KMS-11 (cell line): ENCODE data around the gene STX16.

Source experiments
- H2AFZ ChIP-seq: fragments of 200-600 bp; sonication (generic); 2 replicates; pipeline ENCODE4 v1.6.1; 2016; ENCODE audit warnings: antibody characterized with exemption, mixed run types, low read depth
- H3K27ac ChIP-seq: fragments of 200-600 bp; sonication (generic); 2 replicates; pipeline ENCODE4 v1.6.1; 2016; ENCODE audit warnings: mild to moderate bottlenecking, mixed run types
- H3K27me3 ChIP-seq: fragments of 200-600 bp; sonication (generic); 2 replicates; pipeline ENCODE4 v1.6.1; 2017; ENCODE audit warnings: mild to moderate bottlenecking, low read depth, mixed run types, moderate library complexity; ENCODE audit not compliant: insufficient read depth
- H3K36me3 ChIP-seq: fragments of 200-600 bp; sonication (generic); 2 replicates; pipeline ENCODE4 v1.6.1; 2017; ENCODE audit warnings: mild to moderate bottlenecking, mixed run types; ENCODE audit not compliant: insufficient read depth
- H3K4me1 ChIP-seq: fragments of 200-600 bp; sonication (generic); 2 replicates; pipeline ENCODE4 v1.6.1; 2016; ENCODE audit warnings: mild to moderate bottlenecking, low read depth, mixed run types; ENCODE audit not compliant: poor library complexity, severe bottlenecking
- H3K4me2 ChIP-seq: fragments of 200-600 bp; sonication (generic); 2 replicates; pipeline ENCODE4 v1.7.0; 2016; ENCODE audit warnings: mild to moderate bottlenecking, mixed run types
- H3K4me3 ChIP-seq: fragments of 200-600 bp; sonication (generic); IDR thresholded peaks from 2 replicates; pipeline ENCODE4 v1.6.1; 2017; ENCODE audit warnings: low read depth, low read length, mixed read lengths; ENCODE audit not compliant: insufficient read depth
- H3K79me2 ChIP-seq: fragments of 200-600 bp; sonication (generic); 2 replicates; pipeline ENCODE4 v1.6.1; 2016; ENCODE audit warnings: low read depth, mixed run types; ENCODE audit not compliant: insufficient read depth
- H3K9ac ChIP-seq: fragments of 200-600 bp; sonication (generic); 2 replicates; pipeline ENCODE4 v1.6.1; 2016; ENCODE audit warnings: mild to moderate bottlenecking, mixed run types
- H4K20me1 ChIP-seq: fragments of 200-600 bp; sonication (generic); 2 replicates; pipeline ENCODE4 v1.6.1; 2016; ENCODE audit warnings: mild to moderate bottlenecking, mixed run types; ENCODE audit not compliant: insufficient read depth
- CTCF ChIP-seq: fragments of 200-600 bp; sonication (generic); conservative IDR thresholded peaks from 2 replicates; pipeline ENCODE4 v1.6.1; 2017; ENCODE audit warnings: low read depth, mild to moderate bottlenecking, antibody characterized with exemption, low read length, moderate library complexity, mixed read lengths

The STX16 gene

DNA sequence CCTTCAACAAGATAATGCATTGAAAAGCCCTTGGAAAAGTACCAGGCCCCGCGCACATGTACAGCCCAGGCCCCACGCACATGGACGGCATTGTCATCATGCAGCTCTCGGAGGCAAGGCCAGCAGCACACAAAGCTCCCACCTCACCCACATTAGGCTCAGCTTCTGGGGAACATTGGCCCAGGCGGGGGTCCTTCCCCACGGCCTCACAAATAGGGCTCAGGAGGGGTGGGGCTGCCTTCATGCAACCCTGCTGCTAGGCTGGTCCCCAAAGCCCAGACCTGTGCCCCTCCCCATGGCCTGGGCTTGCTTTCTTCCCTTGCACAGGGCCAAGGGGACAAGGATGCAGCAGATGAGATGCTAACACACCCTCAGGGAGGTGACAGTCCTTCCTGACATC, 68.2 kb downstream of the STX16 start:
- Histone ChIP-seq H3K4me3 (no peak overlapping the region), H3K4me2 (no peak overlapping the region), H3K27me3 (no peaks in the 10 kb centered on the region; the same call in 1 of the 2 replicates), H3K27ac (no peak overlapping the region), H3K9ac (no peak overlapping the region), H3K79me2 (no peaks in the 10 kb centered on the region), H3K36me3 (no peaks in the 10 kb centered on the region), H2AFZ (no peak overlapping the region), H3K4me1 (no peaks in the 10 kb centered on the region), H4K20me1 (no peaks in the 10 kb centered on the region)
- TF ChIP-seq CTCF = no peak

- Histone ChIP-seq H3K4me1 (no peaks in the 10 kb centered on the region), H3K4me2 (no peak overlapping the region), H4K20me1 (no peaks in the 10 kb centered on the region), H3K4me3 (no peak overlapping the region), H3K36me3 (no peaks in the 10 kb centered on the region), H3K79me2 (no peaks in the 10 kb centered on the region), H3K27ac (no peak overlapping the region), H3K27me3 (no peaks in the 10 kb centered on the region; the same call in 1 of the 2 replicates), H2AFZ (no peak overlapping the region), H3K9ac (no peak overlapping the region)
- no peak for TF ChIP-seq CTCF
These were observed 68.9 kb downstream of the STX16 start for GRCh38 chr20:58719971-58720371.

DNA sequence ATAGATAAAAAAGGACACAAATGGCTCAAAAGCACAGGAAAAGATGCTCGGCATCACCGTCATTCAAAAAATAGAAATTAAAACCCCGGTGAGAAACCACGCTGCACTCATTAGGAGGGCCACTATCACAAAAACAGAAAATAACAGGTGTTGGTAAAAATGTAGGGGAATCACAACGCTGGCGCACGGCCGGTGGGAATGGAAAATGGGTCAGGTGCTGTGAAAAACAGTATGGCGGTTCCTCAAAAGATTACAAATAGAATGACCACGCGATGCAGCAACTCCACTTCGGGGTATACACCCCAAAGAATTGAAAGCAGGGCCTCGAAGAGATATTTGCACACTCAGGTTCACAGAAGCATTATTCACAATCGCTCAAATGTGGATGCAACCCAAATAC, 69.8 kb downstream of the STX16 start:
- no peaks in the 10 kb centered on the region for H4K20me1 ChIP-seq
- H3K36me3 ChIP-seq = no peaks in the 10 kb centered on the region
- no peak overlapping the region for H3K4me3 ChIP-seq
- H3K27me3 ChIP-seq = no peaks in the 10 kb centered on the region; the same call in 1 of the 2 replicates
- H3K4me1 ChIP-seq = no peaks in the 10 kb centered on the region
- no peak overlapping the region for H3K9ac ChIP-seq
- no peak overlapping the region for H3K27ac ChIP-seq
- TF ChIP-seq CTCF = no peak
- no peak overlapping the region for H3K4me2 ChIP-seq
- no peaks in the 10 kb centered on the region for H3K79me2 ChIP-seq
- H2AFZ ChIP-seq = no peak overlapping the region

- no peaks in the 10 kb centered on the region for H3K36me3 ChIP-seq
- TF ChIP-seq CTCF = no peak
- no peak overlapping the region for H2AFZ ChIP-seq
- no peak overlapping the region for H3K9ac ChIP-seq
- H3K4me3 ChIP-seq = no peak overlapping the region
- no peaks in the 10 kb centered on the region for H3K79me2 ChIP-seq
- H3K4me2 ChIP-seq = no peak overlapping the region
- H3K27me3 ChIP-seq = no peaks in the 10 kb centered on the region; the same call in 1 of the 2 replicates
- H3K27ac ChIP-seq = no peak overlapping the region
- H3K4me1 ChIP-seq = no peaks in the 10 kb centered on the region
- no peaks in the 10 kb centered on the region for H4K20me1 ChIP-seq
These were observed 71.1 kb downstream of the STX16 start for GRCh38 chr20:58721951-58722778.
